DOHH2 (cell line): Measurements from ENCODE around the gene TAF12.

Experiments used
- CTCF ChIP-seq: fragments of 200-600 bp; sonication (generic); IDR thresholded peaks from one replicate; pipeline ENCODE4 v1.5.1; 2014; ENCODE audit warnings: antibody characterized with exemption, mild to moderate bottlenecking, low read depth, low read length; ENCODE audit not compliant: poor library complexity, severe bottlenecking
- EZH2phosphoT487 ChIP-seq: fragments of 200-600 bp; sonication (generic); IDR thresholded peaks from 2 replicates; pipeline ENCODE4 v1.6.1; 2017; ENCODE audit warnings: borderline replicate concordance, mild to moderate bottlenecking, antibody characterized with exemption, low read length, moderate library complexity, mixed read lengths

DNA sequence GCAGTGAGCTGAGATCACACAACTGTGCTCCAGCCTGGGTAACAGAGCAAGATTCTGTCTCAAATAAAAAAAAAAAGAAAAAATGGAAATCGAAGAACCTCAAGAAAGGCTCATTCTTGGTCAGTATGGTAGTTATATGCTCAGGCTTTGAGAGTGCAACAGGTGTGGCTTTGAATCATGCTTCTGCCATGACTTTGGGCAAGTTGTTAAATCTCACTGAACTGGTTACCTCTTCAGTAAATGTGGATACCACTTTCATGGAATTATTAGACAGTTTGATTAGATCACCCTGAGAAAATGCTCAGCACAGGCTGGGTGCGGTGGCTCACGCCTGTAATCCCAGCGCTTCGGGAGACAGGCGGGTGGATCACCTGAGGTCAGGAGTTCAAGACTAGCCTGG lies 77.1 kb downstream of the TAF12 start:
- TF ChIP-seq CTCF: no peak
- TF ChIP-seq EZH2phosphoT487: no peak
